ENCODE measurements around the gene MOB3C.

The MOB3C gene

DNA sequence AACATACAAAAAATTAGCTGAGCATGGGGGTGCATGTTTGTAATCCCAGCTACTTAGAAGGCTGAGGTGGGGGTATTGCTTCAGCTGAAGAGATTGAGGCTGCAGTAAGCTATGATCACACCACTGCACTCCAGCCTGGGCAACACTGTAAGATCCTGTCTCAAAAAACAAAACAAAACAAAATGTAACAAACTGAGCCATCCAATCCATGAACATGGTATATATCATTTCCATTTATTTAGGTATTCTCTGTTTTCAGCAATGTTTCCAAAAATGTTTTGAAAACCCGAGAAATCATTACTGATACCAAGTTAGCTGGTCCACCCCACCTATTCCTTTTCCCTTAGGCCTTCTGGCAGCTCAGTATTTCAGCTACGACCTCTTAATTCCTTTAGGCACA, 33.2 kb upstream of the MOB3C start:
- Mint-ChIP-seq H3K4me1 (ENCODE audit: low read depth) (peaks cover 21% of the 10 kb centered on the region), H3K27ac (no peak overlapping the region), H3K27me3 (ENCODE audit: low read depth) (no peaks in the 10 kb centered on the region), H3K9me3 (peaks cover 26% of the 10 kb centered on the region), H3K4me3 (no peak overlapping the region), H3K36me3 (ENCODE audit: low read depth) (peaks cover 64% of the 10 kb centered on the region)
- DNase-seq (ENCODE audit: low spot score) = no peak

DNA sequence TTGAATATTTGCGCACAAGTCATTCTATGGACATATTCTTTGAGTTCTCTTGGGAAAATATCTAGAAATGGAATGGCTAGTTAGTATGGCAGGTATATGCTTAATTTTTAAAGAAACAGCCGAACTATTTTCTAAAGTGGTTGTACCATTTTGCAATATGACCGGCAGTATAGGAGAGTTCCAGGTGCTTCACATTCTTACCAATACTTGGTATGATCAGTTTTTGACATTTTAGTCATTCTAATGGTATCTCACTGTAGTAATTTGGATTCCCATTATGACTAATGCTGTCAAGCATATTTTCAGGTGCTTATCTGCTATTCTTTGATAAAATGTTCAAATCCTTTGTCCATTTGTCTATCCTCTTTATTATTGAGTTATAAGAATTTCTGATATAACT, 31.0 kb upstream of the MOB3C start:
- no peak for DNase-seq (ENCODE audit: low spot score)
- H3K27ac Mint-ChIP-seq = no peak overlapping the region
- peaks cover 5% of the 10 kb centered on the region for H3K4me1 Mint-ChIP-seq (ENCODE audit: low read depth)
- no peaks in the 10 kb centered on the region for H3K27me3 Mint-ChIP-seq (ENCODE audit: low read depth)
- no peak overlapping the region for H3K4me3 Mint-ChIP-seq
- peaks cover 52% of the 10 kb centered on the region for H3K36me3 Mint-ChIP-seq (ENCODE audit: low read depth)
- peaks cover 24% of the 10 kb centered on the region for H3K9me3 Mint-ChIP-seq

DNA sequence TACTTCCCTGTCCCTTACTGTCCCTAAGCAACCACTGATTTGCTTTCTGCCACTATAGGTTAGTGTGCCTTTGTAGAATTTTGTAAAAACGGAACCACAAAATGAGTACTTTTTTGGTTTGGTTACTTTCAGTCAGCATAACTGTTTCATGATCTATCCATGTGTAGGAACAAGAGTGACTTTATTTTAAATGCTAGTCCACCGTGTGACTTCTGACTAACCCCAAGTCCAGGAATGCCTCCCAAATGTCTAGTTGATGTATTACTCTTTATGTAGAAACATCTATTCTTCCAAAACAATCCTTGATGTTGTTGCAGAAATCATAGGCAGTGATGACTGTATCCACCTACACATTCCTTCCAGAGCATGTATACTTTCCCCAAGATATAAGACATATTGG, 30.2 kb upstream of the MOB3C start:
- DNase-seq (ENCODE audit: low spot score) = no peak
- H3K4me1 Mint-ChIP-seq (ENCODE audit: low read depth) = no peaks in the 10 kb centered on the region
- H3K27ac Mint-ChIP-seq = no peak overlapping the region
- no peak overlapping the region for H3K4me3 Mint-ChIP-seq
- peaks cover 24% of the 10 kb centered on the region for H3K9me3 Mint-ChIP-seq
- H3K27me3 Mint-ChIP-seq (ENCODE audit: low read depth) = no peaks in the 10 kb centered on the region
- peaks cover 50% of the 10 kb centered on the region for H3K36me3 Mint-ChIP-seq (ENCODE audit: low read depth)

DNA sequence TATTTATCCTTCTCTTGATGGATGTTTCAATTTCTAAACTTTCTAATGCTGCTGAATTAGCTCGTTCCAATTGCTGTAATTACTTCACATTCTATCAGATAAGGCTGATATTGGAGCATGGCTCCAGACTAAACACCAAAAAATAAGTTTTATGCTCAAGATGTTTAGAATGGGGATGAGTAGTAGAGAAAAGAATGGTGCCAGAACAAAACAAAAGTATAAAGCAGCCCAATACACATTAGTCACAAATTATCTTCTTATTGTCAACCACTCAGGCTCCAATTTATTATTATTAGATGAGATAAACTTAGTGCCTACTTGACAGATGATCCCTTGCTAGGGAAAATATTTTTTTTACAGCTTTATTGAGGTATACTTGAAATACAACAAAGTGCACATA, 29.7 kb upstream of the MOB3C start:
- Mint-ChIP-seq H3K27me3 (ENCODE audit: low read depth) (no peaks in the 10 kb centered on the region), H3K27ac (no peak overlapping the region), H3K36me3 (ENCODE audit: low read depth) (peaks cover 52% of the 10 kb centered on the region), H3K4me3 (no peak overlapping the region), H3K4me1 (ENCODE audit: low read depth) (no peaks in the 10 kb centered on the region), H3K9me3 (peaks cover 24% of the 10 kb centered on the region)
- no peak for DNase-seq (ENCODE audit: low spot score)

DNA sequence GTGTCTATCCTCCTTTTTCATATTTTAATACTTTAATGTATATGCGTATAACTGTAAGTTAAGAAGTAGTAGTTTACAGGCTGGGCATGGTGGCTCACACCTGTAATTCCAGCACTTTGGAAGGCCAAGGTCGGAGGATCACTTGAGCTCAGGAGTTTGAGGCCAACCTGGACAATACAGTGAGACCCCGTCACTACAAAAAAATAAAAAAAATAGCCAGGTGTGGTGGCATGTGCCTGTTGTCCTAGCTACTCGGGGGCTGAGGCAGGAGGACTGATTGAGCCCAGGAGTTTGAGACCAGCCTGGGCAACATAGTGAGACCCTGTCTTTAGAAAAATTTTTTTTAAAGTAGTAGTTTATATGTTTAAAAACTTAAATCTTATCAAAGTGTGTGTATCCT, 29.2 kb upstream of the MOB3C start:
- DNase-seq (ENCODE audit: low spot score) = no peak
- no peaks in the 10 kb centered on the region for H3K4me1 Mint-ChIP-seq (ENCODE audit: low read depth)
- H3K4me3 Mint-ChIP-seq = no peak overlapping the region
- H3K27ac Mint-ChIP-seq = no peak overlapping the region
- H3K9me3 Mint-ChIP-seq = peaks cover 24% of the 10 kb centered on the region
- H3K27me3 Mint-ChIP-seq (ENCODE audit: low read depth) = no peaks in the 10 kb centered on the region
- peaks cover 48% of the 10 kb centered on the region for H3K36me3 Mint-ChIP-seq (ENCODE audit: low read depth)

DNA sequence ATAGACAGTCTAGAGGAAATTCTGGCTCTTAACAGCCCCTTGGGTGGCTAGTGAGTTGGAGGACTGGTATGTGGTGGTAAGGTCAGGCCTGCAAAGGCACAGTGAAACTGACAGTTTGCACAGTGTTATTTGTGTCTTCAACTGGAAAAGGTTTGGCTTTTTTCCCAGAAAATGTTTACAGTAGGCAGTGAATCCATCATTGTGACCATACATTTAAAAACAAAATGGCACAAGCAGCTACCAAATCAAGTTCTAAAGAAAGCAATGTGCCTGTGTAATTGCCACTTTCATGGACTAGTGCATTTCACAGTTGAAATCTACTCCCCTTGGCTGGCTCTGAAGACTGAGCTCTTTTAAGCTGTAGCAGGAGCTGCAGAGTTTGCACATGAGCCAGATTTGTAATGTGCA, 26.8 kb upstream of the MOB3C start:
- no peak overlapping the region for H3K4me3 Mint-ChIP-seq
- no peaks in the 10 kb centered on the region for H3K27me3 Mint-ChIP-seq (ENCODE audit: low read depth)

DNA sequence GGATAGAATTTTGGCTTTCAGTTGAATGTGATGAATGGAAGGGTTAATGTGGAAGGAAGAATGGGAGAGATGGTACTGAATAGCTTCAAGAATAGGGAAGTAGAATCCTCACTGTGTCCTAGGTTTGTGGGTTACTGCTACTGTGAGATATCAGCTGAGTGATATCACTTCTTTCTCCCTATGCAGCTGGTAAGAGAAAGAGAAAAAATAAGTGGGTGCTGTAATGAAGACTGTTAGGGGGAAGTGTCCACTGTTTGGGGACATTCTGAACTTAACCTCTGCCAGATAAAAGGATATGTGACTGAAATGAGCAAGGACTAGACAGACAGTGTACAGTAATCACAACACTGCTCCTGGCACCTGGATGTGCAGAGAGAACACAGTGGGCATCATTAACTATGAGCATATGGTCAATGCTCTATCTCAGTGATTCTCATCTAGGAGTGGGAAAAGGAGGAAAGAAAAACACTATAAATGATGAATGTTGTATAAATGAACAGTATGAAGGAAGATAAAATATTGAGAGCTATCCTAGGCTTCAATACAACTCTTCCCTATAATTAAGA, 25.6 kb upstream of the MOB3C start:
- Mint-ChIP-seq H3K27me3 (ENCODE audit: low read depth) (no peaks in the 10 kb centered on the region), H3K9me3 (peaks cover under 1% of the 10 kb centered on the region), H3K27ac (no peak overlapping the region), H3K4me3 (no peak overlapping the region), H3K36me3 (ENCODE audit: low read depth) (peaks cover 26% of the 10 kb centered on the region), H3K4me1 (ENCODE audit: low read depth) (no peaks in the 10 kb centered on the region)
- DNase-seq (ENCODE audit: low spot score) = no peak

More for the DNA sequence above, 26.8 kb upstream of the MOB3C start:
- Mint-ChIP-seq H3K27ac (no peak overlapping the region), H3K4me1 (ENCODE audit: low read depth) (no peaks in the 10 kb centered on the region), H3K9me3 (peaks cover 5% of the 10 kb centered on the region), H3K36me3 (ENCODE audit: low read depth) (peaks cover 33% of the 10 kb centered on the region)
- no peak for DNase-seq (ENCODE audit: low spot score)

DNA sequence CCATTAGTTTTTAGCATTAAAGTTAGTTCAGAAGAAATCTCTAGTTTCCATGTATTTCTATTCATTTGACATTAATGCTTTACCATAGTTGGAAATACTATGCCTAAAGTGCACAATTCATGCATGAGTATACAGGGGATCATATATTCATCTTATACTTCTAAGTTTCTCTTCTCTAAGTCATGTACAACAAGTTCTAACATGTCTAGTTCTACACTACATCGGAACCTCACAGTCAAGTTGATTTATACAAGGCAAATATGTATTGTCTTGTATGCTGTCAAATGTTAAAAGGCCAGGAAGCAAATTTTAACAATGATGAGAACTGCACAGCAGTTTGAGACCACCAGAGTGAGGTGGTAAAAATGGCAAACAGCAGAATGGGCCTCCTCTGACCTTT, 22.9 kb upstream of the MOB3C start:
- Mint-ChIP-seq H3K4me3 (no peak overlapping the region), H3K27me3 (ENCODE audit: low read depth) (no peaks in the 10 kb centered on the region), H3K9me3 (no peaks in the 10 kb centered on the region), H3K36me3 (ENCODE audit: low read depth) (peaks cover 38% of the 10 kb centered on the region), H3K27ac (no peak overlapping the region), H3K4me1 (ENCODE audit: low read depth) (peaks cover 13% of the 10 kb centered on the region)
- DNase-seq (ENCODE audit: low spot score) = no peak

DNA sequence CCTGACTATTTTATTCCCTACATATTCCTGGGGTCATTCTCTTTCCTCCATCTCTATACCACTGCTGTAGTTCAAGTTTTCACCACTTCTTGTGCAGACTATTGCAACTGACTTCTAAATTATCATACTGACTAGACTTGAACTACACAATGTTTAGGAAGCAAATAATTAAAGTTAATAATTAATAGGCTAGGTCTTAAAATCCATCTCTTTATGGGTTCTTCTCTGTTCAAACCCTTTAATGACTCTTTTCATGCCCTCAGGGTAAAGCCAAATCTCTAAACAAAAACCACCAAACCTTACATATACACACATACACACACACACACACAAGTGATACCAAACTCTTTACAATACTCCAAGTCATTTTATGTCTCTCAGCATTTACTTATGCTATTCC, 22.3 kb upstream of the MOB3C start:
- Mint-ChIP-seq H3K36me3 (ENCODE audit: low read depth) (peaks cover 42% of the 10 kb centered on the region), H3K27ac (no peak overlapping the region), H3K4me3 (no peak overlapping the region), H3K4me1 (ENCODE audit: low read depth) (peaks cover 13% of the 10 kb centered on the region), H3K27me3 (ENCODE audit: low read depth) (no peaks in the 10 kb centered on the region), H3K9me3 (no peaks in the 10 kb centered on the region)
- no peak for DNase-seq (ENCODE audit: low spot score)

DNA sequence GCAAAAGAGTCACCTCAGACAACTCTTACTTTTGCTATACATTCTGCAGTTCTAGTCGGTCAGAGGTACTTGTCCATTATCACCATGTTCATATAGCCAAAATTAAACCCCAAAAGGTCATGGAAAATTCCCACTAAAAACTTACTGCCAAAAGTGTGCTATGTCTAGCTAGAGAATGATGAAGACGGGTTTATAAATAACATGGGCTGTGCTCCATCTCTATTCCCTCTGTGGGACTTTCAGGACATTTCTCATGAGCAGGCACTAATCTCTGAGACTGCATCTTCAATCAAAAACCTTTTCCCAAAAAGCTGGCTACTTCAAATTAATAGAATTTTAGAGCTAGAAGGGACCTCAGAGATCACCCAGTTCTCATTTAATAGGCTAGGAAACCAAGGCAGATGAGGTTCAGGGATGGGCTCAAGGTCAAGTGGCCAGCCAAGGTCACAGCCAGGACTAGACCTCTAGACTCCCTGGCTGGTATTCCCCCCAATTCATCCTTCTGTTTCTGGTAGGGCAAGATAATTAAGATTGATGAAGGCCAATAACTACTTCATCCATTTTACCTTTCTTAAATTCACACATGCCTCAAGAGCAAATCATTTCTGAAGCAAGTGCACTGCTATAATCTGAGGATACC, 21.0 kb upstream of the MOB3C start:
- DNase-seq (ENCODE audit: low spot score) = no peak
- Mint-ChIP-seq H3K4me3 (no peak overlapping the region), H3K36me3 (ENCODE audit: low read depth) (peaks cover 43% of the 10 kb centered on the region), H3K27me3 (ENCODE audit: low read depth) (no peaks in the 10 kb centered on the region), H3K27ac (no peak overlapping the region), H3K9me3 (no peaks in the 10 kb centered on the region), H3K4me1 (ENCODE audit: low read depth) (peaks cover 13% of the 10 kb centered on the region)

DNA sequence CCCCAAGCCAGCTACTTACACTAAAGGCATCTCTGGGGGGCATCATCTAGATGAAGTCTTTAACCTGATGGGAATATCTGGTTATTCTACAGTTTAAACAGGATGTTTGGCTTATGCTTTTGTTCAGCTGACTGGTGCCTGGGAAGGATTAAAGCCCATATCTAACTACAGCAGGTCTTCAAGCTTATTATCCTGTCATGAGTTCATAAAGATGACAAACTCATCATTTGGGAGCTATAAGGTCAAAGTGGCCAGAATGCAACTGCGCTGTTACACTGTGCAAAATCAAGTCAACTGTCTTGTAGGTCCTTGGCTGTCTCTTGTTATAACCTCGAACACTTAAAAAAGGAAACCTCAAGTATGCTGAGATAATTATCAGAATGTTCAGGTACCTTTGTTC, 18.6 kb upstream of the MOB3C start:
- Mint-ChIP-seq H3K9me3 (no peaks in the 10 kb centered on the region), H3K4me1 (ENCODE audit: low read depth) (peaks cover 13% of the 10 kb centered on the region), H3K36me3 (ENCODE audit: low read depth) (peaks cover 39% of the 10 kb centered on the region), H3K4me3 (no peak overlapping the region), H3K27me3 (ENCODE audit: low read depth) (no peaks in the 10 kb centered on the region), H3K27ac (no peak overlapping the region)
- DNase-seq (ENCODE audit: low spot score) = no peak

DNA sequence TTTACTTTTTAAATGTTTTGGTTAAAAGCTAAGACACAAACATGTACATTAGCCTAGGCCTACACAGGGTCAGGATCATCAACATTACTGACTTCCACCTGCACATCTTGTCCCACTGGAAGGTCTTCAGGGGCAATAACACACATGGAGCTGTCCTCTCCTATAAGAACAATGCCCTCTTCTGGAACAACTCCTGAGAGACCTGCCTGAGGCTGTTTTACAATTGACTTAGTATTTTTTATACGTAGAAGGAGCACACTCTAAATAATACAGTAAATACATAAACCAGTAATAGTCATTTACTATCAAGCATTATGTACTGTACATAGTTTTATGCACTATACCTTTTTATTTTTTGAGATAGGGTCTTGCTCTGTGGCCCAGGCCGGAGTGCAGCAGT, 14.1 kb upstream of the MOB3C start:
- peaks cover 25% of the 10 kb centered on the region for H3K36me3 Mint-ChIP-seq (ENCODE audit: low read depth)
- DNase-seq (ENCODE audit: low spot score) = no peak
- H3K27me3 Mint-ChIP-seq (ENCODE audit: low read depth) = no peaks in the 10 kb centered on the region
- H3K4me3 Mint-ChIP-seq = no peak overlapping the region
- H3K9me3 Mint-ChIP-seq = no peaks in the 10 kb centered on the region
- H3K27ac Mint-ChIP-seq = no peak overlapping the region
- H3K4me1 Mint-ChIP-seq (ENCODE audit: low read depth) = peaks cover 8% of the 10 kb centered on the region

DNA sequence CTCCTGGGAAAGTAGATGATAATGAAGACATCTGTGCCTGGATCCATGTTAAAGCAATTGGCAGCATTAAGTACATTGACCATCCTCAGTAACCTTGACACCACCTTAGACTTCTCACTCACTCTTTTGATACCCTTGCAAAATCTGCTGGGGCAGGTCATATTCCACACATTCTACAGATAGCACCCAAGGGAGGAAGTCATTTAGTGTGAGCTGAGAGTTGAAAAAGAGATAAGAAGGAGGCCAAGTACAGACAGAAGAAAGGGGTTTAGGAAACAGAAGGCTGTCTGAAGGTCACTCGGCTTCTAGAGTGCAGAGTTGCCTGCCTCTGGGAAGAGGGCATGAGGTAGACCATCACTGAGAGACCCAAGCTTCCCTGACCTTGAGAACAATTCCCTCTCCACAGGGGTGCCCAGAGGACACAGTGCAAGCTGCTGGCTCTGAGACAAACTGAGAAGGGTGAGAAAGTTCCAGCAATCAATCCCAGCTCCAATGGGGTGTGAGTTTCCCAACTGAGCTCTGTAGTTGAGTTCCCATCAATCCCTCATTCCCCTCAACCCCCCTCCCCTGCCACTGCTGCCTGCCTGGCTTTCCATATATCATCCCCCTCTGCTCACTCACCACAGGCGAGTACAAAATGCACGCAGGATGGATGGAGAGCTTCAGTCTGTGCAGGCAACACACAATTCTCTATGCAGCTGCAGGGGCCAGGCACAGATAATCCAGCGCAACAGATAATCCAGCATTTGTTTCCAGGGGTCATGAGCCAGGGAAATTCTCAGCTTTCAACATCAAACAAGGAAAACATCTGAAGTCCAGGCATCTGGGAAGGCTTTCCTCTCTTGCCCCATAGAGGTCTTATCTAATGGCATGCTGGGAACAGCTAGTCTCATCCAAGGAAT, 7.4 kb upstream of the MOB3C start:
- Mint-ChIP-seq H3K4me1 (ENCODE audit: low read depth) (peaks cover 21% of the 10 kb centered on the region), H3K27ac (no peak overlapping the region), H3K27me3 (ENCODE audit: low read depth) (no peaks in the 10 kb centered on the region), H3K36me3 (ENCODE audit: low read depth) (no peaks in the 10 kb centered on the region), H3K9me3 (no peaks in the 10 kb centered on the region), H3K4me3 (no peak overlapping the region)
- no peak for DNase-seq (ENCODE audit: low spot score)

DNA sequence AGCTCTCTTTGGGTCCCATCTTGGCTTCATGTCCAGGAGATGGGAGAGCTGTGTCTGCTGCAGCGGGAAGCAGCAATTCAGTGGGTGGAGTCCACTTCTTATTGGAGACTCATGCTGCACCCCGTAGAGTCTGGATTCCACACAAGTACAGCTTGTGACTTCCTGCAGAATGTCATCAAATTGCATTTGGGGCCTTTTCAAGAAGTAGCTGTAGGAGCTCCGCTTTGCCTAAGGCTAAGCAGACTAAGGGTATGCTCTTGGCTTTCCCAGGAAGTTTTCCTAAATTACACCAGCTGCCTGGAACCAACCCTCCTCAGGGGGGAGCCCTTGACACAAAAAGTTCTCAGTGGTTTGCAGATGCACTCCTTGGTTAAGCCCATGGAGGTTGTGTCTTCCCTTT, 5.7 kb upstream of the MOB3C start:
- H3K27me3 Mint-ChIP-seq (ENCODE audit: low read depth) = no peaks in the 10 kb centered on the region
- no peaks in the 10 kb centered on the region for H3K9me3 Mint-ChIP-seq
- H3K27ac Mint-ChIP-seq = no peak overlapping the region
- H3K4me1 Mint-ChIP-seq (ENCODE audit: low read depth) = peaks cover 36% of the 10 kb centered on the region
- DNase-seq (ENCODE audit: low spot score) = no peak
- no peak overlapping the region for H3K4me3 Mint-ChIP-seq
- H3K36me3 Mint-ChIP-seq (ENCODE audit: low read depth) = no peaks in the 10 kb centered on the region
